Endothelial cell of hepatic sinusoid (primary cell): Measurements from ENCODE around the gene TIAM1.

Experiments
- in situ Hi-C: cut with HindIII; loops from 2 replicates; pipeline ENCODE4 v1.10.0; 2017; ENCODE audit warnings: low sequenced_read_pairs

Gene TIAM1, protein sequence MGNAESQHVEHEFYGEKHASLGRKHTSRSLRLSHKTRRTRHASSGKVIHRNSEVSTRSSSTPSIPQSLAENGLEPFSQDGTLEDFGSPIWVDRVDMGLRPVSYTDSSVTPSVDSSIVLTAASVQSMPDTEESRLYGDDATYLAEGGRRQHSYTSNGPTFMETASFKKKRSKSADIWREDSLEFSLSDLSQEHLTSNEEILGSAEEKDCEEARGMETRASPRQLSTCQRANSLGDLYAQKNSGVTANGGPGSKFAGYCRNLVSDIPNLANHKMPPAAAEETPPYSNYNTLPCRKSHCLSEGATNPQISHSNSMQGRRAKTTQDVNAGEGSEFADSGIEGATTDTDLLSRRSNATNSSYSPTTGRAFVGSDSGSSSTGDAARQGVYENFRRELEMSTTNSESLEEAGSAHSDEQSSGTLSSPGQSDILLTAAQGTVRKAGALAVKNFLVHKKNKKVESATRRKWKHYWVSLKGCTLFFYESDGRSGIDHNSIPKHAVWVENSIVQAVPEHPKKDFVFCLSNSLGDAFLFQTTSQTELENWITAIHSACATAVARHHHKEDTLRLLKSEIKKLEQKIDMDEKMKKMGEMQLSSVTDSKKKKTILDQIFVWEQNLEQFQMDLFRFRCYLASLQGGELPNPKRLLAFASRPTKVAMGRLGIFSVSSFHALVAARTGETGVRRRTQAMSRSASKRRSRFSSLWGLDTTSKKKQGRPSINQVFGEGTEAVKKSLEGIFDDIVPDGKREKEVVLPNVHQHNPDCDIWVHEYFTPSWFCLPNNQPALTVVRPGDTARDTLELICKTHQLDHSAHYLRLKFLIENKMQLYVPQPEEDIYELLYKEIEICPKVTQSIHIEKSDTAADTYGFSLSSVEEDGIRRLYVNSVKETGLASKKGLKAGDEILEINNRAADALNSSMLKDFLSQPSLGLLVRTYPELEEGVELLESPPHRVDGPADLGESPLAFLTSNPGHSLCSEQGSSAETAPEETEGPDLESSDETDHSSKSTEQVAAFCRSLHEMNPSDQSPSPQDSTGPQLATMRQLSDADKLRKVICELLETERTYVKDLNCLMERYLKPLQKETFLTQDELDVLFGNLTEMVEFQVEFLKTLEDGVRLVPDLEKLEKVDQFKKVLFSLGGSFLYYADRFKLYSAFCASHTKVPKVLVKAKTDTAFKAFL (N-terminal part only)

DNA sequence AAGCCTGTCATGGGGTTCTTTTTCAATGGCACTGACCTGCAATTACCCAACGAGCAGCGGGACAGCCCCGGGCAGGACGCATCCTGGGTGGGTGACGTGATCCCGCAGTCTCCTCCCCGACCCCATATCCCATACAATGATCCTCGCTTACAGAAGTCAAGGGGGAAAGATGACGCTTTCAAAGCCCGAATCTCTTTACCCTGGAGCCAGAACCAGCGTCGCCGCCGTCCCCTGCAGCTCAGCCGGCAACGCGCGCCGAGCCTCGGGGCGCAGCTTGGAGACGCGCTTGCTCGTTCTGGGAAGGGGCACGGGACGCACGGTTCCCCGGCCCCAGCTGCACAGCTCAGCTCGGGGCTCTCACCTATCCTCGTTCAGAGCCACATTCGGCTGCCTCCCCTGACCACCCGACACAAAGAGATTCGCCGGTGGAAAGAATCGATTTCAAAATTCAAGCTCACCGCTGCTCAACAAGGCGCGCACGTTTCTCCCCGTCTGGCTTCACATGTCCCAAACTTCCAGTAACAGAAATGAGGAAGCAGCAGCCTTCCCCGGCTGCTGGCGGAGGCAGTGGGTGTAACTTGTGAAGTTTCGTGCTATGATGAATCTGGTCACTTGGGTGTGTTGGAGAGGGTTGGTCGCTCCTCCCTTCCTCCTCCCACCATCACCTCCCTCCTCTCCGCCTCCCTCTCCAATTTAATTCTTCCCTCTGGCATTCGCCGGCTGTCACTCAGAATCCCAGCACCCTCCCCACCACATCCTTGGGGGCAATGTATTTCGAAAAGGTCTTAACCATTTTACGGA, at the start of gene TIAM1:
TSS of gene TIAM1 (minus strand) at position 582 of the 801 bp plus-strand sequence. CDS start 77,289 bp downstream, outside the sequence.
- in situ Hi-C loops, result no loop called here

DNA sequence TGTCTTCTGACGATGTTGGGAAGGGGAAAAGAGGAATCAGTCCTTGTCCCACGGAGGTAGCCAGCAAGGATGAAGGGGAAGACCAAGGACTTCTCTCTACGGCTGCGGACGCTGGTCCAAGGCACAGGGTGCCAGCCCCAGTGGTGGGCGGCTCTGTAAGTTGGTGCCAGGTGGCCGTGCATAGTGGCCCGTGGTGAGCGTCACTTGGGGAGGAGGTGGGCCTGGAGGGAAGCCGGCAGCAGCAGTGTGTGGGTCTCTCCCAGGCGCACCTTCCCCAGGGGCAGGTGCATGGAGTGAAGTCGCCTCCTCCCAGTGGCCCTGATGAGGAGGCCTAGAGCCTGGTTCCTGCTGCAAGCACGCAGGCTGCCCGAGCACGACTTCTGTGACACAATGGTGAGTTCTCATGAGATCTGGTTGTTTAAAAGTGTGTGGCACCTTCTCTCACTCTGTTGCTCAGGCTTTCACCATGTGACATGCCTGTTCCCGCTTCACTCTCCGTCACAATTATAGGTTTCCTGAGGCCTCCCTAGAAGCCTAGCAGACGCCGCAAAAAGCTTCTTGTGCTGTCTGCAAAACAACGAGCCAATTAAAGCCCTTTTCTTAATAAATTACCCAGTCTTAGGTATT, 43.6 kb upstream of the TIAM1 start:
- in situ Hi-C loops, result loop anchor here (25.0 kb wide), 1 partner anchor 125 kb away; no protein-coding TSS in a partner anchor

DNA sequence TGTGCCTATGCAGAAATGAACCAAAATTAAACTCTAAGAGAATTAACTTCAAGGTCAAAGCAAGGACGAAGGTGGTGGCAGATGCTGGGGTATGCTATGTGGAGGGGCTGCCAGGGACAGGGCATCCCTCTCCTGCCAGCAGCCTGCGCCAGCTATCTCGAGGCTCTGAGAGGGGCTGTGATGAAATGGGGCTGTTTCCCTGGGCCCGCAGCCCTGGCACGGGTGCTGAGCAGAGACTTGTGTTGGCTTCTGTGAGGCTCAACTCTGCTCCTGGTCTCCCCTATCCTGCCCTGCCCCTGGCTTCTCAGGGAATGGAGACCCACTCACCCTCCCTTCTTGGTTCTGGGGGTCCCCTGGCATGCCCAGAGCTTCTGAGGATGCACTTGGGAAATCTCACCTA, 41.9 kb upstream of the TIAM1 start:
- in situ Hi-C loops, result loop anchor here (25.0 kb wide), 1 partner anchor 124 kb away; no protein-coding TSS in a partner anchor

DNA sequence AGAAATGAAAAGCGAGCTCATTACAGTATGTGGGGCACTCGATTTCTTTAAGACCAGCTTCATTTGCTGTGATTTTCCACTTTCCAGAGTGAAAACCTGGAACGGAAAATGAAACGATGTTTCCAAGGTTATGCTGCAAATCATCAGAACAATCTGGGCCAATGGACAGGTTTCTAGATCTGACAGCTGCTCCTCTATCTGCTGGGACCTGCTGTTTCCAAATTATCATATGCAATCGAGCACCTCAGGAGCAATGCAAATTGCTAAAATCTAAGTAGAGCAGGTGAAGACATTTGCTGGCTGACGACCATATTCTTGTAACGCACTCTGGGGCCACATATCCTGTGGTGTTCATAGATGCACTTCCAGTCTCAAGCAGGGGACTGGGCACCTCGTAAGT, 39.7 kb upstream of the TIAM1 start:
- in situ Hi-C loops, result loop anchor here (25.0 kb wide), 1 partner anchor 121 kb away; no protein-coding TSS in a partner anchor

- in situ Hi-C loops, result loop anchor here (25.0 kb wide), 1 partner anchor 120 kb away; no protein-coding TSS in a partner anchor
Measured at GRCh38 chr21:31382060-31382459, 38.0 kb upstream of the TIAM1 start.

- in situ Hi-C loops, result loop anchor here (25.0 kb wide), 1 partner anchor 114 kb away; no protein-coding TSS in a partner anchor
Measured at GRCh38 chr21:31376301-31376700, 32.2 kb upstream of the TIAM1 start.

DNA sequence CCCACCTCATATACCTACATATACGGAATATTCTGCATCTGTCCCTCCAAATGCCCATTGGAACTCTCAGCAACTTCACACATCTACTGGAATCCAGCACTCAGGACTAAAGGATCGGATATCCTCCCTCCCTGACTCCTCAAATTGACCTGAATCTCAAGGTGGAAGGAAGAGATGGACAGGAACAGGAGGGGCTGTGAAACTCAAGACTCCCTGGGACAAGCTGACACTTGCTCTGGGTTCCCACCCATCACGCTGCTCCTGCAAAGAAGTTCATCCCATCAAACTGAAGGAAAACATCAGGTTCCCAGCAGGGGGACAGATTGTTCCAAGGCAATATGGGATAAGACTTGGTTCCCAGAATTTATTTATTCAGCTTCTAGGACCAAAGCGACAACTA, 30.3 kb upstream of the TIAM1 start:
- in situ Hi-C loops, result no loop called here

- in situ Hi-C loops, result no loop called here
Measured at GRCh38 chr21:31372471-31372765, 28.4 kb upstream of the TIAM1 start.

GRCh38 chr21:31371715-31372470, 27.8 kb upstream of the TIAM1 start:
- in situ Hi-C loops, result no loop called here

GRCh38 chr21:31370893-31371544, 27.0 kb upstream of the TIAM1 start:
- in situ Hi-C loops, result no loop called here

- in situ Hi-C loops, result no loop called here
Measured at GRCh38 chr21:31370281-31370892, 26.3 kb upstream of the TIAM1 start.

- in situ Hi-C loops, result no loop called here
Measured at GRCh38 chr21:31368361-31368760, 24.3 kb upstream of the TIAM1 start.

- in situ Hi-C loops, result no loop called here
Measured at GRCh38 chr21:31367801-31368200, 23.7 kb upstream of the TIAM1 start.

DNA sequence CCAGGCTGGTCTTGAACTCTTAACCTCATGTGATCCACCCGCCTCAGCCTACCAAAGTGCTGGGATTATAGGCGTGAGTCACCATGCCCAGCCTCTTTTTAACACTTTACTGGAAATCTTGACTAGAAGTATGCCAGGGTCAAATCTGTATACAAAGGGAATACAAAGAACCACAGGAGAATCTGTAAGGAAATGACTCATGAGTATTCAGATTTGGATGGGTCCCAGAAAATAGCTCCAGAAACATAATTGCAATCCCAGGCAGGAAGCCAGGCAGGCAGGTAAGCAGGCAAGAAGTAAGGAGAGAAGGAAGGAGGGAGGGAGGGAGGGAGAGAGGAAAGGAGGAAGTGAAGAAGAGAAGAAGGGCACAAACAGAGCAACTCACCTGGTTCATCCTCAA, 22.8 kb upstream of the TIAM1 start:
- in situ Hi-C loops, result no loop called here

DNA sequence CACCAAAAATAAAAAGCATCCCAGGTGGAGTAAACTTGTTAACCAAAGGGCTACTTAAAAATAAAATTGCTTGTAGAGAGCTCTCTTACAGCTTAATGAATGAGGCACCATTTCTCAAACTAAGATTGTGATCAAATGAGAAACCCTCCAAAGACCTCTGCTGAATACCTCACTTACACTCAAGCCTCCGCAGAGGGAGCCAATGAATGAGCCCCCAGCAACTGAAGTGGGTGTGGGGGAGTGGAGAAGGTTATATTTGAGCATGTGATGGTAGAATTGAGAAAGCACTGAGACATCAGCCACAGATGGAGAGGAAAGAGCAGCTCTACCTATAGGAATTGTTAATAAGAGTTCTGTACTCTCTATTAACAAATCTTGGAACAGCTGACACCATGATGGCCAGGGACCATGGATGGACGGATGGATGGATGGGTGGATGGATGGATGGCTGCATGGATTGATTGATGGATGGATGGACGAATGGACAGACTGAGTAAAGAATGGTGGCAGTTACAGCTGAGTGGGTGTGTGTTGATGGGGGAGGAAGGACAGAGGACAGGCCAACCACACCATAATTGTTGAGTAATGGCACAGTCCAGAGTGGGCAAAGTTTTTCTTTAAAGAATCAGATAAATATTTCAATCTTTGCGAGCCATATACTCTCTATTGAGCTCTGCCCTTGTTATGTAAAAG, 20.3 kb upstream of the TIAM1 start:
- in situ Hi-C loops, result no loop called here

GRCh38 chr21:31363720-31364119, 19.7 kb upstream of the TIAM1 start:
- in situ Hi-C loops, result no loop called here

GRCh38 chr21:31360717-31361116, 16.7 kb upstream of the TIAM1 start:
- in situ Hi-C loops, result no loop called here

DNA sequence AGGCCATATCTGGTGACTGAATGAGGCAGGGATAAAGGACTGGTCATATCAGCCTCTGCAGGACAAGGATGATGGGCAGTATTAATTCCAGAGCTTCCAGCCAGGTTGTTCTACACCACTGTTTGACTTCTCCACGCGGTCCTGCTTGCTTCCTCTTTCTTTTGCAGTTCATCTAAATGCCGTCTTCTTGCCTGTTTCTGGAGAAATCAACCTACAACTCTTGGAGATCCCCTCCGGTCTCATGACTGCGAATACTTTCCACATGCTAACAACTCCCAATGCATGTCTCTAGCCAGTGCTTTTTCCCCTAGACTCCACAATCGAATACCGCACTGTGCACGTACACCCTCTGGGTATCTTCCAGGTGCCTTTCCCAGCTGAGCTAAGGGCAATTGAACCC, 14.1 kb upstream of the TIAM1 start:
- in situ Hi-C loops, result no loop called here
